MCF 10A (cell line): ENCODE data around the gene CNGA2. TPM values are rescaled to one million over a fixed set of nuclear protein-coding genes. Genes with fewer than 3 reads are reported as not detected.
"Not testable (repeated sequence)": the region's sequence is repeated elsewhere in the genome, so short reads cannot be mapped to it uniquely, and the experiment has no call there.

Experiments used
- BruUV-seq: library from RNA; stranded (reverse); fragments of 400-500 nt; replicated peaks from 2 replicates; lab custom pipeline; 2021; lab: Mats Ljungman, UMichigan
- CTCF ChIA-PET: fragments of 300-600 bp; sonication (Branson Sonifier 250); formaldehyde crosslinking; extraction: SDS; loops from one replicate; lab custom pipeline; 2021; ENCODE audit warnings: antibody characterized with exemption, inconsistent platforms; lab: Yijun Ruan, JAX
- POLR2A ChIA-PET: fragments of 300-600, 350-650 bp; sonication (Branson Sonifier 250); formaldehyde crosslinking; extraction: SDS; loops from one replicate; lab custom pipeline; 2020; ENCODE audit warnings: antibody characterized with exemption, inconsistent platforms; lab: Yijun Ruan, JAX
- DNase-seq: peaks from one replicate; pipeline ENCODE4 v3.0.0-alpha.2; 2018; ENCODE audit not compliant: unreplicated experiment
- H3K27ac Mint-ChIP-seq: one replicate; pipeline ENCODE4 v1.8.0; 2022; ENCODE audit warnings: mild to moderate bottlenecking, low read depth, mixed read lengths; ENCODE audit not compliant: unreplicated experiment
- H3K27me3 Mint-ChIP-seq: one replicate; pipeline ENCODE4 v1.8.0; 2022; ENCODE audit warnings: mixed read lengths; ENCODE audit not compliant: insufficient read depth, unreplicated experiment
- H3K36me3 Mint-ChIP-seq: one replicate; pipeline ENCODE4 v1.8.0; 2022; ENCODE audit warnings: mild to moderate bottlenecking, moderate library complexity, mixed read lengths; ENCODE audit not compliant: insufficient read depth, unreplicated experiment
- H3K4me1 Mint-ChIP-seq: one replicate; pipeline ENCODE4 v1.8.0; 2022; ENCODE audit warnings: mixed read lengths; ENCODE audit not compliant: insufficient read depth, unreplicated experiment
- H3K4me3 Mint-ChIP-seq: one replicate; pipeline ENCODE4 v1.8.0; 2022; ENCODE audit warnings: mild to moderate bottlenecking, moderate library complexity, mixed read lengths; ENCODE audit not compliant: unreplicated experiment
- H3K9me3 Mint-ChIP-seq: one replicate; pipeline ENCODE4 v1.8.0; 2022; ENCODE audit warnings: mixed read lengths; ENCODE audit not compliant: unreplicated experiment
- intact Hi-C: fragments of 100-400 bp; cut with micrococcal nuclease; formaldehyde crosslinking; loops from 2 replicates; pipeline ENCODE4 v1.14.1; 2022
- total RNA-seq: library from RNA; stranded (reverse); gene quantifications from 2 replicates; pipeline ENCODE4 v1.2.3, GENCODE V29; 2022
- TF ChIP-seq, protein P1 (sequence below): fragments of 200-600 bp; IDR thresholded peaks from one replicate; pipeline ENCODE4 v1.8.0; 2022; ENCODE audit warnings: antibody characterized with exemption, mild to moderate bottlenecking; ENCODE audit not compliant: unreplicated experiment

Gene CNGA2
- total RNA-seq, 1 experiment from 2014 or later, result not detected

DNA sequence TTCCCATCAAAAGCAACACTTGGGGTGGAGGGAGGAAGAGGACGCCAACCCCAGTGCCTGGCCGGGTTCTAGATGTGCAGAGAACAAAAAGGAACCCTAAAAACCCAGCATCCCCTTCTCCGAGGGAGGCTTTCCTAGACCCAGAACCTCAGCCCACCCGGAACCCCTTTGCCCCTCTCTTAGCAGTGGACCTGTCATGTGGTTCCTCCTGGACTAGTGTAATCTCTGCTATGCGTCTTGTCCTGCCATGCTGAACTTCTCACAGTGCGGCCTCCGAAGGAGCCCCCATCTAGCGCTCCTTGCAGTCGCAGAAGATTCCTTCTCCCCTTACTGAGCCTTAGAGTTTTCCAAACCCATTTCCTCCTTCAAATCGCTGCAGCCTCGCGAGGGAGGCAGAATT lies 40.4 kb upstream of the CNGA2 start:
- Mint-ChIP-seq H3K36me3 (peaks cover 6% of the 10 kb centered on the region), H3K9me3 (no peaks in the 10 kb centered on the region), H3K27me3 (no peaks in the 10 kb centered on the region), H3K4me1 (no peaks in the 10 kb centered on the region), H3K27ac (no peak overlapping the region), H3K4me3 (no peak overlapping the region)
- intact Hi-C loops, result no loop called here
- BruUV-seq, result no TSS peak
- CTCF ChIA-PET, result no interaction called here
- POLR2A ChIA-PET, result no interaction called here
- DNase-seq, result no peak
- TF ChIP-seq, protein P1, sequence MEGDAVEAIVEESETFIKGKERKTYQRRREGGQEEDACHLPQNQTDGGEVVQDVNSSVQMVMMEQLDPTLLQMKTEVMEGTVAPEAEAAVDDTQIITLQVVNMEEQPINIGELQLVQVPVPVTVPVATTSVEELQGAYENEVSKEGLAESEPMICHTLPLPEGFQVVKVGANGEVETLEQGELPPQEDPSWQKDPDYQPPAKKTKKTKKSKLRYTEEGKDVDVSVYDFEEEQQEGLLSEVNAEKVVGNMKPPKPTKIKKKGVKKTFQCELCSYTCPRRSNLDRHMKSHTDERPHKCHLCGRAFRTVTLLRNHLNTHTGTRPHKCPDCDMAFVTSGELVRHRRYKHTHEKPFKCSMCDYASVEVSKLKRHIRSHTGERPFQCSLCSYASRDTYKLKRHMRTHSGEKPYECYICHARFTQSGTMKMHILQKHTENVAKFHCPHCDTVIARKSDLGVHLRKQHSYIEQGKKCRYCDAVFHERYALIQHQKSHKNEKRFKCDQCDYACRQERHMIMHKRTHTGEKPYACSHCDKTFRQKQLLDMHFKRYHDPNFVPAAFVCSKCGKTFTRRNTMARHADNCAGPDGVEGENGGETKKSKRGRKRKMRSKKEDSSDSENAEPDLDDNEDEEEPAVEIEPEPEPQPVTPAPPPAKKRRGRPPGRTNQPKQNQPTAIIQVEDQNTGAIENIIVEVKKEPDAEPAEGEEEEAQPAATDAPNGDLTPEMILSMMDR, result no peak

DNA sequence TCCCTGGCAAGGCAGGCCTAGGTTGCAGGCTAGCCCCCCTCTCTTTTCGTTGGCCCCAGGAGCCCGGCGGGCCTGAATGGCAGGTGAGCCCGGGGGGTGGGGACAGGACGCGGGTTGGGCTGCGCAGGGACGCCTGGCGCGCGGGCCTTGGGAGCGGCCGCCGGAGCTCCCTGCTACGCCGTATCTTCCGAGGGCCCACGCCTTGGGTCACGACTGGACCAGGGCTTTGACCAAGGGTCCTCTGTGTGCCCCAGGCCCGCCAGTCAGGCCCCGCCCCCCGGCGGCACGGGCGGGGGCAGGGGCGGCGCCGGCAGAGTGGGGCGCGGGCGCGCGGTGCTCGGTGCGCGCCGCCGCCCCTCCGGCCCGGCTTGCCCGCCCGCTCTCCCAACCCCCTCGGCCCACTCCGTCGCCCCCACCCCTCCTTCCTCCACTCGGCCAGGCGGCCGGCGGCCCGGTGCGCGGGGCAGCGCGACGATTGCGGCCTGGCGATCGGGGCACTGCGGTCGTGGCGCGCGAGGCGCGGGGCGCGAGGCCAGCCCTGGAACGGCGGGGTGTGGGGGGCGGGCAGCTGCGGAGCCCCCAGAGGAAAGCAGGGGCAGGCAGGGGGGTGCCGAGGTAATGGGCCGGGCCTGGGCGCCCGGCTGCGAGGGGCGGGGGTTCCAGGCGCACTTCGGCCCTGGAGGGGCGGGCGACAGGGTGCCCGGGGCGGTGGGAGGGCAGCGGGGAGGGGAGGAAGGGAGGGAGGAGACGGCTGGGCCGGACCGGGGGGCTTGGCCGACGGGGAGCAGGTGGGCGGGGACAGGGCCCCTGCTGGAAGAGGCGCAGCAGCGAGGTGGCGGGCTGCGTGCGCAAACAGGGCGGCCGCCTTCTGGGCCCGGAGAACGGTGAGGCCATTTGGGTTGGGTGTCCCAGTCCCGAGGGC lies 39.6 kb upstream of the CNGA2 start, which contains the start of gene PRRG3:
TSS of gene PRRG3 (plus strand) at position 798 of the 922 bp plus-strand sequence. CDS start 3,357 bp downstream, outside the sequence.
- intact Hi-C loops, result no loop called here
- Mint-ChIP-seq H3K9me3 (no peaks in the 10 kb centered on the region), H3K4me3 (no peak within 1 kb of the TSS), H3K36me3 (peaks cover 6% of the 10 kb centered on the region), H3K27me3 (no peaks in the 10 kb centered on the region), H3K4me1 (no peaks in the 10 kb centered on the region), H3K27ac (no peak within 1 kb of the TSS)
- no peak for DNase-seq
- ChIA-PET POLR2A (no interaction called here), CTCF (interaction anchor here (0.5 kb wide), 1 partner anchor 12 kb away, joined by 3 read pairs; no protein-coding TSS in a partner anchor)
- TF ChIP-seq, protein P1, result no peak
- BruUV-seq, result no TSS peak

DNA sequence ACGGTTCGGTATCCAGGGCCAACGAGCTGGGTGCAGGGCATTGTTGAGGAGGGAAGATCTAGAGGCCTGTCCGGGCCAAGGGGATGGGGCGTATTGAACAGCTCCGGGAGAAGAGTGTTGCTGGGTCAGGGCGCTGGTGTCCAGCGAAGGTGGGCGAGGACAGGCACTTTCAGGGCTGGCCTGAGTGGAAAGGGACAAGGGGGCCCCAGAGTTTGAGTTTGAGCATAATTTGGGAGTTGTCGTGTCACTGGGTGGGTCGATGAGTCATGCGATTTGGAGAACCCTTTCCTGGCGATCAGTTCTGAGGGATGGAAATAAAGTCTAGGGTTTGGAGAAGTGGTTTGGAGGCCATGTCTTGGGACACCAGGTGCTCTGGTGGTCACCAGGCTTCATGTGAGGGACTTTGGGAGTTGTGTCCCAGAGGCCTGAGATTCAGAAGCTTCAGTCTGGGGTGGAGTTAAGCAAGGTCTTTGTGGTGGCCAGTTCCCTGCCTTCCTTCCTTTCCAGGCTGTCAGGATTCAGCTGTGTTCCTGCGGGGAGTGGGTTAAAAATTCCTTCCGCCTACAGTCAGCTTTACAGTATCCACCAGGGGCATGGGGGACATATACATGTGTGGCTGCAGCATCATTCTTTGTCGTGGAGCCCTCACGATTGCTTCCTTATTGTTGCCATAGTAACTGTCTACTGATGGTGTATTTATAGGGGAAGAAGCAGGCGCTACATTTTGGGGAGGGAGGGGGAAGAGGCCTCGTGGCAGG lies 38.8 kb upstream of the CNGA2 start:
- intact Hi-C loops, result no loop called here
- Mint-ChIP-seq H3K4me1 (no peaks in the 10 kb centered on the region), H3K36me3 (peaks cover 6% of the 10 kb centered on the region), H3K27me3 (no peaks in the 10 kb centered on the region), H3K4me3 (no peak overlapping the region), H3K9me3 (no peaks in the 10 kb centered on the region), H3K27ac (no peak overlapping the region)
- BruUV-seq, result no TSS peak
- ChIA-PET POLR2A (no interaction called here), CTCF (interaction anchor here (0.5 to 0.7 kb wide), 2 partner anchors 11 to 18 kb away, joined by 3 read pairs; no protein-coding TSS in a partner anchor)
- no peak for DNase-seq
- TF ChIP-seq, protein P1, result no peak

DNA sequence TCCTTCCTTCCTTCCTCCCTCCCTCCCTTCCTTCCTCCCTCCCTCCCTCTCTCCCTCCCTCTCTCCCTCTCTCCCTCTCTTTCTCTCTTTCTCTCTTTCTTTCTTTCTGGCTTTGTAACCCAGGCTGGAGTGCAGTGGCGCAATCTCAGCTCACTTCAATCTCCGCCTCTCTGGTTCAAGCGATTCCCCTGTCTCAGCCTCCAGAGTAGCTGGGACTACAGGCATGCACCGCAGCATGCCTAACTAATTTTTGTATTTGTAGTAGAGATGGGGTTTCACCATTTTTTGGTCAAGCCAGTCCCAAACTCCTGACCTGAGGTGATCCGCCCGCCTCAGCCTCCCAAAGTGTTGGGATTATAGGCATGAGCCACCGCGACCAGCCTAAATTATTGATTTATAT lies 37.5 kb upstream of the CNGA2 start:
- DNase-seq, H3K27me3 Mint-ChIP-seq, POLR2A ChIA-PET, H3K4me1 Mint-ChIP-seq, H3K4me3 Mint-ChIP-seq, H3K27ac Mint-ChIP-seq, intact Hi-C loops, H3K36me3 Mint-ChIP-seq, H3K9me3 Mint-ChIP-seq, BruUV-seq: not testable (repeated sequence)
- CTCF ChIA-PET, result interaction anchor here (0.8 to 1.1 kb wide), 2 partner anchors 17 kb away, joined by 3 read pairs; no protein-coding TSS in a partner anchor
